Measurements from ENCODE around the gene UNC13A.

DNA sequence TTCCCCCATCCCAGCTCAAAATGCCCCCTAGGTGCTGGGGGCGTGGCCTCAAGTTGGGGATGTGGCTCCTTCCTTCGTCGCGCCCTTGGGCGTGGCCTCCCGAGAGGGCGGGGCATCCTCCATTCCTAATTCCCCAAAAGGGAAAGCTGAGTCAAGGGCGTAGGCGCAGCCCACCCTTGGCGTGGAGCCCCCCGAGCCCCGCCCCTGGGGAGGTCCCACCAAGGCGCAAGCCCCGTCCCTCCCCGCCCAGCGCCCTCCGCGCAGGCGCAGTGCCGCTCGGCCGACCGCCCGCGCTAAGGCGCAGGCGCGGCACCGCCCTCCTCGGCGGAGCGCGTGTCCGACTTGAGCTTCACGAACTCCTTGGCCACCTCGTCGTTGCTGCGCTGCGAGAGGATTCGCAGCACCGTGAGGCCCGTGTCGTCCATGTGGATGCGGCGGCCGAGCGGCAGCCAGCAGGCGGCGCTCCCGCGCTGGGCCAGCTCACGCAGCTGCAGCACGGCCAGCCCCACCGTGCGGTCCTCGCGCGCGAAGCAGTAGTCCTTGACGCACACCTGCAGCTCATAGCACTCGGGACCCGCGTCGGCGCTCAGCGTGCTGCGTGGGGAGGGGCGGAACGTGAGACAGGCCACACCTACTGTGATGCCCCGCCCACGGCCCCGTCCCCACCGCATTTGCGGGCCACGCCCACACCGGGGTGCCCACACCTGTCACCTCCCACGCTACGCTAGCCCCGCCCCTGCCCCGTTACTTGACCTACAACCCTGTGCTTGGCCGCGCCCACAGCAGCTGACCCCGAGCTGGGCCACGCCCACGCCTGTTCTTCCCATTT is 82.2 kb downstream of the UNC13A start:
- TF ChIP-seq, protein P1, sequence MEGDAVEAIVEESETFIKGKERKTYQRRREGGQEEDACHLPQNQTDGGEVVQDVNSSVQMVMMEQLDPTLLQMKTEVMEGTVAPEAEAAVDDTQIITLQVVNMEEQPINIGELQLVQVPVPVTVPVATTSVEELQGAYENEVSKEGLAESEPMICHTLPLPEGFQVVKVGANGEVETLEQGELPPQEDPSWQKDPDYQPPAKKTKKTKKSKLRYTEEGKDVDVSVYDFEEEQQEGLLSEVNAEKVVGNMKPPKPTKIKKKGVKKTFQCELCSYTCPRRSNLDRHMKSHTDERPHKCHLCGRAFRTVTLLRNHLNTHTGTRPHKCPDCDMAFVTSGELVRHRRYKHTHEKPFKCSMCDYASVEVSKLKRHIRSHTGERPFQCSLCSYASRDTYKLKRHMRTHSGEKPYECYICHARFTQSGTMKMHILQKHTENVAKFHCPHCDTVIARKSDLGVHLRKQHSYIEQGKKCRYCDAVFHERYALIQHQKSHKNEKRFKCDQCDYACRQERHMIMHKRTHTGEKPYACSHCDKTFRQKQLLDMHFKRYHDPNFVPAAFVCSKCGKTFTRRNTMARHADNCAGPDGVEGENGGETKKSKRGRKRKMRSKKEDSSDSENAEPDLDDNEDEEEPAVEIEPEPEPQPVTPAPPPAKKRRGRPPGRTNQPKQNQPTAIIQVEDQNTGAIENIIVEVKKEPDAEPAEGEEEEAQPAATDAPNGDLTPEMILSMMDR (IDR thresholded peaks at IDR 0.05): peak; percentile 43 to 88 (median 80)
- TF ChIP-seq POLR2A (IDR thresholded peaks at IDR 0.05): peak in 1 of 4 donors; percentile 30

Measured in upper lobe of left lung (tissue), 4 donors.